NCI-H2029 treated with DMSO at 0.1 percent for 48 hours (cell line): ENCODE data around the gene SV2C.

Experiments used
- DNase-seq: peaks from one replicate; lab custom pipeline; 2025; lab: John Stamatoyannopoulos, UW

Gene SV2C

DNA sequence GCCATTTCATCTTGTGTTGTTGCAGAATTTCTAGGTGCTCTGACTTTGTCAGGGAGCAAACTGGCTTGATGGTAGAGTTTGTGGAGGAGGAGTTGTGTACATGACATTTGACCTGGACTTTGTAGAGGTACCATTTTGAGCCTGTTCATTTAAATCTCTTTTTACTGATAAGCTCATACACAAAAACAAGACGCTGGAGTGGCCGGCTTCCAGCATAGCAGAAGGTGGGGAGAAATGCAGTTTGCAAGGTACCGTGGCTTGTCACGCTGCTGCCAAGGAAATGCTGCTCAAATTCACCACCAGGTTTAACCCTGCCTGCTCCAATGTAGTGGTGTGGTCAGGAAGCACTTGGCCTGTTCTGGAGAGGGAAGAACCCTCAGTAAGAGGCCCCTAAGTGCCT lies 301.0 kb downstream of the SV2C start:
- DNase-seq: no peak

DNA sequence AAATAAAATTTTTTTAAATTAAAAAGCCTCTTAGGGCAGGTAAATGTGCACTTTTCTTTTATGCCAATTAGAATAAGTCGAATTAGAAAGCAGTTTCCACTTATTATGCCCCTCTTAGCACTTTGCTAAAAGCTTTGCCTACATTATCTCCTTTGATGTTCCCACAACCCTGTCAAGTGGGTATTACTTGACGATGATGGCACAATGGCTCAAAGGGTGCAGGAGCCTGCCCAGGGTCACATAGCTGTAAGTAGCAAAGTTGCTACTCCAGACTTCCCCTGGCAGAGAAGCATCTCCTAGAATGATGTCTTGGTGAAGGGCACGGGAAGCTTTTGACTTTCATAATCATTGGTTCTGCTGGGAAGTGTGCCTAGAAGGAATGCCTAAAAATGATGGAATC lies 301.5 kb downstream of the SV2C start:
- DNase-seq: no peak

DNA sequence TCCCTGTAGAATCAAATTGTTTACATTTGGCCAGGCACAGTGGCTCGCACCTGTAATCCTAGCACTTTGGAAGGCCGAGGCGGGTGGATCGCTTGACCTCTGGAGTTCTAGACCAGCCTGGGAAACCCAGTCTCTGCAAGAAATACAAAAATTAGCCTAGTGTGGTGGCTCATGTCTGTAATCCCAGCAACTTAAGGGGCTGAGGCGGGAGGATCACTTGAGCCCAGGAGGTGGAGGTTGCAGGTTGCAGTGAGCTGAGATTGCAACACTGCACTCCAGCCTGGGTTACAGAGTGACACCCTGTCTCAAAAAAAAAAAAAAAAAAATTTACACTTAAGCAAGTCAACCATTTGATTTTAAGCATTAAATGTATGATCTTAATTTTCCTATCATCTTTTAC lies 302.4 kb downstream of the SV2C start:
- no peak for DNase-seq

- DNase-seq: peak; percentile 32
These were observed 303.2 kb downstream of the SV2C start for GRCh38 chr5:76386360-76386759.

GRCh38 chr5:76388236-76388635 lies 305.1 kb downstream of the SV2C start:
- DNase-seq: no peak

DNA sequence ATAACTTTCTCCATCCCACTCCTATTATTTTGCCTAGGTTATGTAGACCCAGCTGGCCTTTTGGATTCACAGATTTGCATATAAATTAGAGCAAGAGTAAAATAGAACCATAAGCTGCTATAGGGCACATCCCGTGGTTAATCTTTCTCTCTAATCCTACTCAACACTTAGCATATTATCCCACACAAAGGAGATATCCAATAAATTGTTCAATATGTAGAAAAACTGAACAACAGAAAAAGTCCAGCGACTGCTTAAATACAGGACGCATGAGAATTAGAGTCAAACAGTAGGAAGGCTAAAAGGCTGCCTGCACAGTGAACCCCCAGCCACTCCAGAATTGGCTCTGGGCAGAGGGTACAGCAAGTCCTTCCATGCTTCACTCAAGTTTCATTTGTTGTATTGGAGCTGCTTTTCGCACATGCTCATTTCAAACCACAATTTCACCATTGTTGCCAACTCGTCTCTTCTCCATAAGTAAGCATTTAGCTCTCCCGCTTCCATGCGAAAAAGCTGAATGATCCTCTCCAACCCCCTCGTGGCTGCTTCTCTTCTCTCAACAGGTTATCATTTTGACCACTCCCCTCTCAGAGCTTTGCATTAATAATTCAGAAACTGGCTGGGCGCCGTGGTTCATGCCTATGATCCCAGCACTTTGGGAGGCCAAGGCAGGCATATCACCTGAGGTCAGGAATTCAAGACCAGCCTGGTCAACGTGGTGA lies 305.8 kb downstream of the SV2C start:
- DNase-seq: no peak

- no peak for DNase-seq
These were observed 306.5 kb downstream of the SV2C start for GRCh38 chr5:76389513-76390154.

DNA sequence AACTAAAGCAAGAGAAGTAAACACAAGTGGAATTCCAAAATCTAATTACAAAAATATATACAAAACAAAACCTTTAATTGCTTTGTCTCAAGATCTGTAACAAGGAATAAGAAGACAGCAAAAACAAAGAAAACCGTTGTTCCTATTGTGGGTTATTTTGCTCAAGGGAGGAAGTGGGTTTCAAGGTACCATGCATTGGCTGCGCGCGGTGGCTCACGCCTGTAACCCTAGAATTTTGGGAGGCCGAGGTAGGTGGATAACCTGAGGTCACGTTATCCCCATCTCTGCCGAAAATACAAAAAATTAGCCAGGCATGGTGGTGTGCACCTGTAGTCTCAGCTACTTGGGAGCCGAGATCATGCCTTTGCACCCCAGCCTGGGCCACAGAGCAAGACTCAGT lies 307.8 kb downstream of the SV2C start:
- DNase-seq: no peak

GRCh38 chr5:76393035-76393680 lies 310.0 kb downstream of the SV2C start:
- DNase-seq: no peak

GRCh38 chr5:76397200-76397599 lies 314.0 kb downstream of the SV2C start:
- no peak for DNase-seq

GRCh38 chr5:76399268-76399667 lies 316.1 kb downstream of the SV2C start:
- DNase-seq: no peak

DNA sequence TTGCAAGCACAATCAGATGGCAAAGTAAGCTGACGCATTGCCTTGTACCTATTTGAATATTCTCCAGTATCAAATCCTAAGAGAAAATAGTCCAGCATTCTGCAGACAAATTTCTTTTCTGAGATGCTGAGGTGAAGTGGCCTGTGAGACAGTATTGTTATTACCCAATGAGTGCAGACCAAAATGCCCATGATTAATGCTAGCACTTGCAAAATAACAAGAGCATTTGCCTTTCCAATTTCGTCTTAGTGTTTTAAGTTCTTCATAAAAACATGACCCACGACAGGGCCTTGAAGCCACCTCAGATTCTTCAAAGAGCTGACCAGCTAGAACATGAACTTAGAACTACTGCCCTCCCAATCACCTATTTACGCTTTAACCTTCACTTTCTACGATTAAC lies 317.3 kb downstream of the SV2C start:
- no peak for DNase-seq

DNA sequence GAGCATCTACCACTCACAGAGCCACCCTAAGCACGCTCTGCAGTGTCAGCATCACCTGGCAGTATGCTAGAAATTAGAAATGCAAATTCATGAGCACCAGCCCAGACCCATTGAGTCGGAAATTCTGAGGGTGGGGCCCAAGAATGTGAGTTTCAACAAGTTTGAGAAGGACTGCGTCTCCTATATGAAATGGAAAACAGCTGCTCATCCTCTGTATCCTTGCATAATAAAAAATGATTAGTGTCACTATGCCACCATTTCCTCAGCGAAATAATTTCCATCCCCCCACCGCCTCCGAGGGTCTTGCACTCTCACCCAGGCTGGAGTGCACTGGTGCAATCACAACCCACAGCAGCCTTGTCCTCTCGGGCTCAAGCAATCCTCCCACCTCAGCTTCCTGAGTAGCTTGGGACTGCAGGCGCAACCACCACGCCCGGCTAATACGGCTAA lies 318.6 kb downstream of the SV2C start:
- no peak for DNase-seq

DNA sequence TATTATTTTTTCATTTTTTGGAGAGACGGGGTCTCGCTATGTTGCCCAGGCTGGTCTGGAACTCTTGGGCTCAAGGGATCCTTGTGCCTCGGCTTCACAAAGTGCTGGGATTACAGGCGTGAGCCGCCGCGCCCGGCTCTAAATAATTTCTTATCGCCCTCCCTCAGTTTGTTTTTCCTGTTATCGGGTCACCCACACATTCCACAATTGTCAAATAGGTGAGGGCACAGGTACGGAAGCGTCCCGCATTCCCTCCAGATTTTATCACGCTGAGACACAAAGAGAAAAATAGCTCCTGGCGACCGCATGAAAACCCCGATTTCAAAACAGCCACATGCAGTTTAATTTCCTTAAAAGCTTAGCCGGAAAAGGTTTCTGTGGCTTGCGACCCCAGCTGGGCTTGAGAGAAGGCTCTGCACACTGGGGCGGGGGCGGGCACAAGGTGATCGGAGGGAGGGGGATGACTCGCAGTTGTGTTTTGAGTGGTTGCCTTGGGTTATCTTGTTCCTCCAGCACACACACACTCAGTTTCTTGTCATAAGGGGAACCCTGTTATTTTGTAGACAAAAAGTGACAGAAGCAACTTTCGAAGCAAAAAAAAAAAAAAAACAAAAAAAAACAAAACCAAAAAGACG lies 319.2 kb downstream of the SV2C start:
- DNase-seq: no peak

- DNase-seq: no peak
These were observed 319.9 kb downstream of the SV2C start, which contains the start of gene IQGAP2 for GRCh38 chr5:76402886-76403765. IQGAP2 (plus strand) TSS chr5:76403285; CDS start chr5:76403546, 261 bp downstream.
